A549 (cell line): ENCODE measurements around the gene RNASE8. TPM values are rescaled to one million over a fixed set of nuclear protein-coding genes. Genes with fewer than 3 reads are reported as not detected.

Source experiments
- ATAC-seq, 2 experiments: fragments of 200-7000 bp in 1 of 2; fragments of >200 bp in 1 of 2; cut with Nextera tagmentation in 1 of 2; cut with Tn5 transposase in 1 of 2; 3 replicates each; pipeline versions ENCODE4 v1.8.0 to v1.9.1; 2018 to 2020; ENCODE audit warnings: mild to moderate bottlenecking in 1 of 2, moderate library complexity in 1 of 2
- CTCF ChIA-PET: fragments of 300-600 bp; sonication (Branson Sonifier 250); formaldehyde crosslinking; extraction: SDS; loops from one replicate; lab custom pipeline; 2021; ENCODE audit warnings: antibody characterized with exemption, inconsistent platforms; lab: Yijun Ruan, JAX
- POLR2A ChIA-PET: fragments of 350-600 bp; formaldehyde crosslinking; extraction: SDS; loops from one replicate; lab custom pipeline; 2021; ENCODE audit warnings: antibody characterized with exemption, inconsistent platforms; lab: Yijun Ruan, JAX
- DNase-seq, 2 experiments: peaks; one replicate each; pipeline versions ENCODE4 v3.0.0 to v3.0.0-alpha.2; 2011 to 2016; ENCODE audit warnings: low read depth in 1 of 2, low spot score in 1 of 2
- FAIRE-seq: peaks from 2 replicates; lab custom pipeline; 2011; peaks lifted over from hg19 to GRCh38; lab: Jason Lieb, UNC
- H3K27ac ChIP-seq, 2 experiments: fragments of >200 bp; sonication (Bioruptor Twin); formaldehyde crosslinking; 3 replicates each; pipeline ENCODE4 v1.5.1; 2016 to 2017
- H3K4me1 ChIP-seq: fragments of >200 bp; sonication (Bioruptor Twin); formaldehyde crosslinking; 3 replicates; pipeline ENCODE4 v1.6.1; 2016
- H3K4me2 ChIP-seq: fragments of >200 bp; sonication (Bioruptor Twin); formaldehyde crosslinking; 3 replicates; pipeline ENCODE4 v1.6.1; 2016
- H3K4me3 ChIP-seq: fragments of >200 bp; sonication (Bioruptor Twin); formaldehyde crosslinking; 3 replicates; pipeline ENCODE4 v1.5.1; 2016
- H3K9me3 ChIP-seq: fragments of >200 bp; sonication (Bioruptor Twin); formaldehyde crosslinking; 3 replicates; pipeline ENCODE4 v1.6.1; 2016
- CHD2 ChIP-seq: fragments of 150-350 bp; IDR thresholded peaks from 2 replicates; pipeline ENCODE4 v1.6.1; 2014; ENCODE audit warnings: low read length; ENCODE audit not compliant: partially characterized antibody
- FOSB ChIP-seq: fragments of 250-450 bp; sonication (Bioruptor Pico); IDR thresholded peaks from 2 replicates; pipeline ENCODE4 v1.5.0; 2020; ENCODE audit warnings: mild to moderate bottlenecking, moderate library complexity
- GATA3 ChIP-seq: IDR thresholded peaks from 2 replicates; pipeline ENCODE4 v1.6.1; 2012; ENCODE audit warnings: borderline replicate concordance
- HOXB13 ChIP-seq: fragments of 250-450 bp; sonication (Bioruptor Pico); IDR thresholded peaks from 2 replicates; pipeline ENCODE4 v1.5.0; 2020; ENCODE audit warnings: low read depth, mild to moderate bottlenecking, moderate library complexity
- HOXB5 ChIP-seq: fragments of 250-450 bp; sonication (Bioruptor Pico); IDR thresholded peaks from 2 replicates; pipeline ENCODE4 v1.5.0; 2020; ENCODE audit warnings: mild to moderate bottlenecking, moderate library complexity
- JUN ChIP-seq, 2 experiments: fragments of >200 bp; sonication (Bioruptor Twin); formaldehyde crosslinking; IDR thresholded peaks; 2 replicates in 1 of 2; 3 replicates in 1 of 2; pipeline ENCODE4 v1.6.1; 2016 to 2017
- JUNB ChIP-seq: fragments of >200 bp; sonication (Bioruptor Twin); formaldehyde crosslinking; IDR thresholded peaks from 2 replicates; pipeline ENCODE4 v1.6.1; 2016
- PHF8 ChIP-seq: fragments of 200-600 bp; sonication (generic); IDR thresholded peaks from 2 replicates; pipeline ENCODE4 v1.6.1; 2016; ENCODE audit warnings: low read depth, mild to moderate bottlenecking, antibody characterized with exemption, moderate library complexity, borderline replicate concordance
- WGBS: methylation state at CpG from one replicate; pipeline ENCODE4 v1.1.6; 2017; ENCODE audit errors: missing lambda C conversion rate; 5-methylcytosine and 5-hydroxymethylcytosine counted together
- polyA plus RNA-seq, 4 experiments: library from polyadenylated mRNA; depleted of rRNA in 3 of 4; stranded (reverse); fragments of >200 nt; fragmentation: RNase III in 1 of 4; extraction: RNeasy Plus Mini Kit Qiagen cat#74134 plus additional on column Dnase treatment in 1 of 4; gene quantifications; 2 replicates in 3 of 4; 3 replicates in 1 of 4; pipeline ENCODE4 v1.2.3, GENCODE V29; 2011 to 2017
- TF ChIP-seq, protein P1 (sequence below): fragments of 200-600 bp; sonication (generic); IDR thresholded peaks from 2 replicates; pipeline ENCODE4 v1.6.1; 2016; ENCODE audit warnings: antibody characterized with exemption, mild to moderate bottlenecking, moderate library complexity
- TF ChIP-seq, protein P2 (sequence below): IDR thresholded peaks from 2 replicates; pipeline ENCODE4 v1.6.1; 2012

Gene RNASE8
- polyA plus RNA-seq, 2 of the 4 experiments (the other 2 are of a cell fraction) = not detected

DNA sequence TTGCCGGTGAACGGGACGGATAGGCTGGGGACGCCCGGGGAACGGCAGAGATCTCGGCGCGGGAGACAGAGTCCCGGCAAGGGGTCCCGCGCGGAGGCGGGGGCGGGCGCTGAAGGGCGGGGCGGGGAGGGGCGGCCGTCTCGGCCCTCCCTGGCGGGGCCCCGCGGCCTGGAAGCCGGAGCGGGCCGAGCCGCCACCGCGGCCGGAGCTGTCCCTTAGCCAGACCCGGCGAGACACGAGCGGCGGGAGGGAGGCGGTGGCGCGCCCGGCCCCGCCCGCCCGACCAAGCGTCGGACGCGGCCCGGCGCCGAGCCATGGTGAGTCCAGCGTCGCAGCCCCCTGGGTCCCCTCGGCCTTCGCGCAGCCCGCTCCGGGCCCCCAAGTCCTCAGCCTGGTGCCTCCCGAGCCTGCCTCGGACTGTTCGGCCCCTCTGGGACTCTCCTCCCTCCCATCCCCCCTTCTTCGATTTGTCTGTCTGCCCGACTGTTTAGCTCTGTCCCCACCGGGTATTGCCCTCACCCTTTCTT is 12.5 kb downstream of the RNASE8 start, which contains the start of gene ARHGEF40:
ARHGEF40 (plus strand) TSS at position 222 of the 527 bp plus-strand sequence; CDS start at position 315, 93 bp downstream.
- Histone ChIP-seq H3K4me2 (peak within 1 kb of the TSS; percentile 99), H3K4me1 (peaks cover 23% of the 10 kb centered on the region), H3K27ac (peak within 1 kb of the TSS; percentile 83 to 95), H3K9me3 (no peaks in the 10 kb centered on the region), H3K4me3 (peak within 1 kb of the TSS; percentile 79)
- under 1% methylated on average over 12 of the region's 63 CpGs for WGBS
- peak; percentile 53 to 57 for ATAC-seq
- FAIRE-seq = no peak
- ChIA-PET CTCF (interaction anchor here (1.0 to 15.5 kb wide), 11 partner anchors 12 to 56 kb away, joined by 3 to 369 read pairs (median 8); partner anchors contain the start of genes TMEM253 and ZNF219), POLR2A (interaction anchor here (0.9 to 2.2 kb wide), 7 partner anchors 17 to 99 kb away, joined by 3 to 10 read pairs (median 6); no protein-coding TSS in a partner anchor)
- peak in 1 of 2 experiments; percentile 40 for DNase-seq
- TF ChIP-seq CHD2 (no peak), JUNB (no peak), GATA3 (no peak), JUN (IDR thresholded peaks at IDR 0.05) (peak in 1 of 2 experiments; percentile 36; a peak in 1 of 5 replicates)
- TF ChIP-seq, protein P1, sequence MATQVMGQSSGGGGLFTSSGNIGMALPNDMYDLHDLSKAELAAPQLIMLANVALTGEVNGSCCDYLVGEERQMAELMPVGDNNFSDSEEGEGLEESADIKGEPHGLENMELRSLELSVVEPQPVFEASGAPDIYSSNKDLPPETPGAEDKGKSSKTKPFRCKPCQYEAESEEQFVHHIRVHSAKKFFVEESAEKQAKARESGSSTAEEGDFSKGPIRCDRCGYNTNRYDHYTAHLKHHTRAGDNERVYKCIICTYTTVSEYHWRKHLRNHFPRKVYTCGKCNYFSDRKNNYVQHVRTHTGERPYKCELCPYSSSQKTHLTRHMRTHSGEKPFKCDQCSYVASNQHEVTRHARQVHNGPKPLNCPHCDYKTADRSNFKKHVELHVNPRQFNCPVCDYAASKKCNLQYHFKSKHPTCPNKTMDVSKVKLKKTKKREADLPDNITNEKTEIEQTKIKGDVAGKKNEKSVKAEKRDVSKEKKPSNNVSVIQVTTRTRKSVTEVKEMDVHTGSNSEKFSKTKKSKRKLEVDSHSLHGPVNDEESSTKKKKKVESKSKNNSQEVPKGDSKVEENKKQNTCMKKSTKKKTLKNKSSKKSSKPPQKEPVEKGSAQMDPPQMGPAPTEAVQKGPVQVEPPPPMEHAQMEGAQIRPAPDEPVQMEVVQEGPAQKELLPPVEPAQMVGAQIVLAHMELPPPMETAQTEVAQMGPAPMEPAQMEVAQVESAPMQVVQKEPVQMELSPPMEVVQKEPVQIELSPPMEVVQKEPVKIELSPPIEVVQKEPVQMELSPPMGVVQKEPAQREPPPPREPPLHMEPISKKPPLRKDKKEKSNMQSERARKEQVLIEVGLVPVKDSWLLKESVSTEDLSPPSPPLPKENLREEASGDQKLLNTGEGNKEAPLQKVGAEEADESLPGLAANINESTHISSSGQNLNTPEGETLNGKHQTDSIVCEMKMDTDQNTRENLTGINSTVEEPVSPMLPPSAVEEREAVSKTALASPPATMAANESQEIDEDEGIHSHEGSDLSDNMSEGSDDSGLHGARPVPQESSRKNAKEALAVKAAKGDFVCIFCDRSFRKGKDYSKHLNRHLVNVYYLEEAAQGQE = no peak
- TF ChIP-seq, protein P2, sequence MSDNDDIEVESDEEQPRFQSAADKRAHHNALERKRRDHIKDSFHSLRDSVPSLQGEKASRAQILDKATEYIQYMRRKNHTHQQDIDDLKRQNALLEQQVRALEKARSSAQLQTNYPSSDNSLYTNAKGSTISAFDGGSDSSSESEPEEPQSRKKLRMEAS = 0 out of 2 replicates have a peak, but pooled peaks have one; percentile 28

DNA sequence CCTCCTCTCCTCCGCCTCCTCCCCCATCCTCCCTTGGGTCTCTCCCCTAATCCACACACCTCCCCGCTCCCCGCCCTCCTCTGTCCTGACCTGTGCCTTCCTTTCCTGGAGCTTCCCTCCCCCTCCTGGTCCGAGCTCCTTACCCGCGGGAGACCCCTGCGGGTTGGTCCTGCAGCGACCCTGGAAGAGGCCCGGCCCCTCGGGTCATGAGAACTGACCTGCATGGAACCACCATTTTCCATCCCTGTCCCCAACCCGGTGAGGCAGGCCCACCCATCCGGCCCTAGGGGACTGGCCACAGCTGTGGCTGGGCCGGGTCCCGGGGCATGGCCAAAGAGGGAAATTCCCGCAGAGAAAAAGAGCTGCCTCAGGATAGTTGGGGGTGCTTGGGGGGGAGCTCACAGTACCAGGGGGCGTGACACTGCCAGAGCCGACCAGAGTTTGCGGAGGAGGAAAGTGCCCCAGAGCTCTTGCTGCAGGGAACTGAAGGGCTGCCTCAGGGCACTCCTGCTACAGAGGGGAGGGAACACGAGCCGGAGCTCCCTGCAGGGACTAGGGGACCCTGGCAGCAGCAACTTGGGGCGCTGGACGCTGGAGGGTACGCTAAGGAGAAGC is 13.1 kb downstream of the RNASE8 start:
- WGBS = 2% methylated on average over 18 of the region's 23 CpGs
- CTCF ChIA-PET = interaction anchor here (0.5 to 15.5 kb wide), 16 partner anchors 8 to 211 kb away, joined by 3 to 369 read pairs (median 6); partner anchors contain the start of genes TMEM253 and ZNF219
- H3K4me2 ChIP-seq = peak overlapping the region; percentile 99
- no peaks in the 10 kb centered on the region for H3K9me3 ChIP-seq
- ATAC-seq (peak; percentile 41 to 60), FAIRE-seq (no peak), DNase-seq (peak in 1 of 2 experiments; percentile 40)
- H3K4me1 ChIP-seq = peaks cover 23% of the 10 kb centered on the region
- peak overlapping the region; percentile 83 to 95 for H3K27ac ChIP-seq
- no peak for TF ChIP-seq FOSB
- TF ChIP-seq HOXB5 (CRISPR knock-in tag) = no peak
- TF ChIP-seq PHF8 = 0 out of 2 replicates have a peak, but pooled peaks have one; percentile 16
- POLR2A ChIA-PET = interaction anchor here (0.9 to 2.2 kb wide), 9 partner anchors 12 to 100 kb away, joined by 3 to 10 read pairs (median 6); no protein-coding TSS in a partner anchor
- H3K4me3 ChIP-seq = peak overlapping the region; percentile 79

DNA sequence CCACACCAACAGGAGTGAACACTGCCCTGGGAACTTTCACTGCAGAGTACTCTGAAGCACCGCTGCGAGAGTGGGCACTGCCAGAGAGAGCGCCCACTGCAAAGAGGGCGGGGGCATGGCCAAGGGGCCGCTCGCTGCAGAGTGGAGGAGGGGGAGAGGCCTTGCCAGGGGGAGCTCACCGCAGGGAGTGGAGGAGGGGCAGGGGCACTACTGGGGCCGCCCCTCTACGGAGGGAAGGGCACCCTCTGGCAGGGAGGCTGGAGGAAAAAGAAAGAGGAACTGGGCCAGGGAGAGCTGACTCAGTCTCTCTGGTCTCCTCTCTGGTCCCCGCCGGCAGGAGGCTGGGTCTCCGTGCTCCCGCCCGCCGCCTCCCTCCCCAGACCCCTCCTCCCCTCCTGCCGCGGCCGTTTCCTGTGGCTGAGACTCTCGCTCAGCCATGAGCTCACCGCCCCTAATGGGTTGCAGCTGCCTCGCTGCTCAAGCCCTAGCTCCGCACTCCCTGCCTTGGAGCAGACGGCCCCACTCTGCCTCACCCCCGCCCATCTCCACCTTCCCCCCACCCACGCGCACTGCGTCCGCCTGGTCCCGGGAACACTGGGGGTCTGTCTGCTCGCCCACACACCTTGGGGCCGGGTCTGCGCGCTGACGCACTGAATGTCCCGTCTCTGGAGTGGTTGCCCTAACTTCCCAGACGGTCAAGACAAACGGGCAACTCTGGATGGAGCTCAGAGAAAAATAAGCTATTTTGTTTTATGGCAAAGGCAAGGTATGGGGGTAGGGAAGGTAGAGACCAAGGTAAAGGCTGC is 13.8 kb downstream of the RNASE8 start:
- peak overlapping the region; percentile 83 to 95 for H3K27ac ChIP-seq

More for the DNA sequence above, 13.8 kb downstream of the RNASE8 start:
- POLR2A ChIA-PET = interaction anchor here (0.6 to 2.2 kb wide), 9 partner anchors 12 to 101 kb away, joined by 3 to 10 read pairs (median 6); no protein-coding TSS in a partner anchor
- ATAC-seq (peak; percentile 45 to 67), DNase-seq (peak; percentile 37 to 58), FAIRE-seq (no peak)
- peak overlapping the region; percentile 99 for H3K4me2 ChIP-seq
- peaks cover 23% of the 10 kb centered on the region for H3K4me1 ChIP-seq
- H3K4me3 ChIP-seq = peak overlapping the region; percentile 79
- H3K9me3 ChIP-seq = no peaks in the 10 kb centered on the region
- whole genome bisulfite sequencing = 72% methylated on average over 8 of the region's 37 CpGs
- TF ChIP-seq HOXB13 (CRISPR knock-in tag) (no peak), JUN (IDR thresholded peaks at IDR 0.05) (0 out of 5 replicates have a peak, but pooled peaks of 1 of the 2 experiments have one; percentile 32)
- CTCF ChIA-PET = interaction anchor here (0.5 to 15.5 kb wide), 20 partner anchors 9 to 442 kb away, joined by 3 to 369 read pairs (median 4); partner anchors contain the start of genes RNASE8, TMEM253 and ZNF219
